ENCODE measurements around the gene OR5AR1.

DNA sequence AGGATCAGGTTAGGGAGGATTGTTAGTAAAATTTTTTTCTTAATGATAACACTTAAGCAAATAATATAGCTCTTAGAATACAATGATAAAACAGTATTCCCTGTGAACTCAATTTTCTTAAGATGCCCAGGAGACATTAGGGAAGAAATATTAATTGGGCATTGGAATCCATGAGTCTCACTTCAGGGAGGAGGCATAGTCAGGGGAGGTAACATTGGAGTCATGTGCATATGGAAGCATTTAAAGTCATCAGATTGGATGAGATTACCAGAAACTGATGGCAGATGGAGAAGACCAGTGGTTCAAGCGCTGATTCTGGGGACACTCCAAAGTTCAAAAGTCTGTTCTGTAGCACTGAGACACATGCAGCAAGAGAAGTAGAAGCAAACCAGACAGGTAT, 35.3 kb downstream of the OR5AR1 start, which contains the start of gene OR9G1:
- TF ChIP-seq POLR2A (IDR thresholded peaks at IDR 0.05), result no peak
- TF ChIP-seq, protein P1, sequence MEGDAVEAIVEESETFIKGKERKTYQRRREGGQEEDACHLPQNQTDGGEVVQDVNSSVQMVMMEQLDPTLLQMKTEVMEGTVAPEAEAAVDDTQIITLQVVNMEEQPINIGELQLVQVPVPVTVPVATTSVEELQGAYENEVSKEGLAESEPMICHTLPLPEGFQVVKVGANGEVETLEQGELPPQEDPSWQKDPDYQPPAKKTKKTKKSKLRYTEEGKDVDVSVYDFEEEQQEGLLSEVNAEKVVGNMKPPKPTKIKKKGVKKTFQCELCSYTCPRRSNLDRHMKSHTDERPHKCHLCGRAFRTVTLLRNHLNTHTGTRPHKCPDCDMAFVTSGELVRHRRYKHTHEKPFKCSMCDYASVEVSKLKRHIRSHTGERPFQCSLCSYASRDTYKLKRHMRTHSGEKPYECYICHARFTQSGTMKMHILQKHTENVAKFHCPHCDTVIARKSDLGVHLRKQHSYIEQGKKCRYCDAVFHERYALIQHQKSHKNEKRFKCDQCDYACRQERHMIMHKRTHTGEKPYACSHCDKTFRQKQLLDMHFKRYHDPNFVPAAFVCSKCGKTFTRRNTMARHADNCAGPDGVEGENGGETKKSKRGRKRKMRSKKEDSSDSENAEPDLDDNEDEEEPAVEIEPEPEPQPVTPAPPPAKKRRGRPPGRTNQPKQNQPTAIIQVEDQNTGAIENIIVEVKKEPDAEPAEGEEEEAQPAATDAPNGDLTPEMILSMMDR (IDR thresholded peaks at IDR 0.05), result no peak

Data from Peyer's patch (tissue), 4 donors.